HPDE6-E6E7 (cell line): ENCODE measurements around the gene BLTP3B.

Source experiments
- DNase-seq: peaks from one replicate; pipeline ENCODE4 v3.0.0; 2011; ENCODE audit warnings: missing footprints; ENCODE audit errors: extremely low spot score

Gene BLTP3B

GRCh38 chr12:100164153-100164704 is 21.6 kb upstream of the BLTP3B start:
- no peak for DNase-seq

DNA sequence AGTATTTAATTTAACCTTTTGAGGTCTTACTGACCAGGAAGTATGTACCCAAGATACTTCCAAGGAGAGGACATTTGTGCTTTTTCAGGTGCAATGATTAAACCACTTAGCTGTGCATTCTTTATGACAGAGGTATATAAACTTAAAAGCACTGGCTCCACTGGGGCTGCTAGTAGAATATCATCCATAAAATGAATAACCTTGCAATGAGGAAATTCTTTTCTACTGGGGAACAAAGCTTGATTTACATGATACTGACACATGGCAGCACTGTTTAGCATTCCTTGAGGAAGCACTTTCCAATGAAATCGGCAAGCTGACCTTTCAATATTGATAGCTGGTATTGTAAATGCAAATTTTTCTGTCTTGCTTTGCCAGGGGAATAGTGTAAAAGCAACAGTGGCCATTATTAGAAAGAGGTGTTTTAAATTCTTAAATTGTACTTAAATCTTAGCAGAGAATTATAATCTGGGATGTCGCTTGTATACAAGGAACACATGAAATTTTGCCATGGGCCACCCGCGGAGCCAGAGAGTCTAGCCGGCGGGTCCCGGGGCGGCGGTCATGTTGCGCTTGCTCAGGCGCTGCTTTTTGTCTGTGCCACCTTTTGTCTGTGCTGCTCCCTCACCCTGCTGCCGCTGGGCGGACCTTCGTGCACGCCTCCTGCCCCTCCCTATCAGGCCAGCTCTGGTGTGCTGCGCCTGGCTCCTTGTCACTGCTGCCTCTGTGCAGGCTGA is 20.9 kb upstream of the BLTP3B start:
- DNase-seq, result peak; percentile 86

DNA sequence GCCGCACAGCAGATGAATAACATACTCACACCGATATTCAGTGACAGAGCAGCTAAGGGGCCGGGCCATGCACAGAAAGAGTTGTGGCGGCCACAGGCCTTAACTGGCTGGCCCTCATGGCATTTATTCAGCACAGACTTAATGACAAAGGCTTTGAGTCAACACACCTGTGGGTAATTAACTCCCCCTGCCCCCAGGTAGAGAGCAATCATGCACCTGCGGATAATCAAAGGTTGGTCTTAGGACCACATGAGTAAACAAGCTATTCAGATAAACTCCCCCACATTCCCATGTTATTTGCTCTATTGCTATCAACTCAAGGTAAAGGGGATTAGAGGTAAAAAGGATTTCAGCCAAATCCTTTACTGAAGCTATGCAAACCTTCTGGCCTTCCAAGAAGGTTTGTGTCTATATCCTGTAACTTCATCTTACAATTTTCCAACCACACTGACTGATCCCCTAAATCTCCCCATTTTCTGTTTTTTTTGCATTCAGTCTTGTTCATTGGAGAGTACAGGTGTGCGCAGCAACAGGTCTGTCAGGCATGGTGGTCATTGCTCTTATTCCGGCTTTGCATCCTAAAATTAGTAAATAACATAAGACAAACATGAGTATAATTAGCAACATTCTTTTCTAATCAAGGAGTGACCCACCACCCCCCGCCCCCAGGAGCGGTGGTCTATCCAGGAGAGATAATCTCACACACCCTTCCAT is 16.9 kb upstream of the BLTP3B start:
- DNase-seq, result no peak

DNA sequence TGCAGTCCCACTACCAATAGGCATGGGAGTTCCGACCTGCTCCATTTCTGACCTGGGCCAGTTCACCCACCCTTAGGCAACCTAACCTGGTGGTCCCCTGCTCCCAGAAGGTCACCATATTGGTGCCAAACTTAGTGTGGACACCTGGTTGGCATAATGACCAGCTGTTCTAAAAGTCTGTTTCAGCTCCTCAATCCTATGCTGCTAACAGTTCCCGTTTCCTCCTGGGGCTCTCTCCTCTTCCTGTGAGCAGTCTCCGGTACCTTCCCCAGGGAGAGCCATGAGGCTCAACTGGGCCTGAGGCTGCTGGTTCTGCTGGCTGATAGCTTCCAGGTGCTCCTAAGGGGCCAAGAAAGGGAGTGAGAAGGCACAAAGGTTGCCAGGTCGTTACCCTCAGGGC is 15.9 kb upstream of the BLTP3B start:
- DNase-seq, result no peak

DNA sequence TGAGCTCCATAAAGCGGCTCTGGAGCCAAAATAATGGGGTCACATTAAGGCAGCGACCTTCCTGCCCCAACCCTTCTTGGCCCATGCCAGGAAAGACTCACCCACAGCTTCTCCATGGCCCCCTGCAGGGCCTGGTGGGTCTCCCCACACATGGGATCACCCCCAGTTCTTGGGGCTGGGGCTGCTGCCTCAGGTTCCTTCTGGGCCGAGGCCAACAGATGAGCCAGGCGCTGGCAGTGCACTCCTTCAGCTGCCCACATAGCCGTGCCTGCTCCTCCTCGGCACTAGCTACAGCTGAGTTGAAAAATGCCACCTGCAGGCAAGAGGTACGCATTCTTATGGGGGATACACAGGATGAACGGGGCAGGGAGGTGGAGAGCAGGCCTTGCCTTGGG is 14.8 kb upstream of the BLTP3B start:
- DNase-seq, result no peak

DNA sequence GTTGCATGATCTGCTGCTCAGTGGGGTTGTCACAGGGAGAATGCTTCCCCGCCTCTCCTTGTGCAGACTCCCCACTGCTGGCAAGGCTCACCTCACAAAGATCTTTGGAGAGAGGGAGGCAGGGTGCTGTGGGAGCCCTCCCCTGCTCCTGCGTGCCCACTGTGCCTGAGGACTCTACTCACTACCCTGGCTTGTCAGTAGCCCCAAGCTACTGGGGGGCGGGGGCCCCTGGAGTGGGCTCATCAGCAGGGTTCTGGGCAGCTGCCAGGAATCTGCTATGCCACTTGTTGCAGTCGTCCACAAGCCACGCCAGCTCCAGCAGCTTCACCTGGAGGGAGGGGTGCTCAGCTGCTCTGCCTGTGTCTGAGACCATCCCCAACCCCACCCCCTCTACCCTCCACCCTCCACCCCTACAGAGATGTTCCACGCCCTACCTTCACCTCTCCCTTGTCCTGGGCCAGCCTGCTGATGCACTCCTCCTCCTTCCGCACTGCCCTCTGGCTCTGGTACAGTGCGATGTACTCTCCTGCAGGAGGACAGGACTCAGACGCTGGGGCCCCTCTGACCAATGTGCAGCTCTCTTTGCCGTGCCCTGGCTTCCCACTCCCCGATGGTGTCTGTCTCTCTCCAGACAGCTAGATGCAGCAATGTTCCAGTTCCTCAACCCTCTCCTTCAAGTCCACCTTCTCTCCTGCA is 14.2 kb upstream of the BLTP3B start:
- no peak for DNase-seq

DNA sequence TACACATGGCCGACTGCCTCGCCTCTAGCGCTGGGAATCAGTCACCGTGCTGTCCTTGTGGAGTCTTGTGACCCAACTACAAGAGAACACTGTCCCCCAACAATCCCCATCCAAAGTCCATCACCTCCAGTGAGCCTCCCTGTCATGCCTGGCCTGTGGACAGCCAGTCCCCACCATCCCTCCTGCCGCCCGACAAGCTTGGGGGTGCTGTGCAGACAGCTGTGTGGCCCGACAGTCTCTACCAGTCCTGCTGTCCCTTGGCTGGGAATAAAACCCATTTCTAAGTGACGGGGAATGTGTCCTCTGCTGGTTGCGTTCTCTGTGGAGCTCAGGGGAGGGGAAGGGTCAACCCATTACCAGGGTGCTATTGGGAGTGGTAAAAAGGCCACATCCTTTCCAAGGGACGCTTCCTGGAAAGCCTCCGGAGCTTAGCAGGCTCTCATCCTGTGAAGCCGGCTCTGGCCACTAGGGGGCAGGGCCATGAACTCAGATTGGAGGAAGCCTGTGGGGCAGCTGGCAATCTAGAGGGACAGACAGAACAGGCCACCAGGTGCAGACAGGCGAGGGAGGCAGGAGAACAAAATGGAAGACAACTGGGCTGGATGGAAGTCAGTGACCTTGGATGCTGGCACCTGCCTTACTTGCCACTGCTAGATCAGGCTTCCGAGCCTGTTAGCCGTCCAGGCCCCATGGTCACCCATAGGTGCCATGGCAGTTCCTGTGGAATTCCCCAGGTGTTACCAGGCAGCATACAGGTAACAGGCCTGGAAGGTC is 12.0 kb upstream of the BLTP3B start:
- peak; percentile 49 for DNase-seq

GRCh38 chr12:100153131-100153530 is 10.5 kb upstream of the BLTP3B start:
- no peak for DNase-seq

- DNase-seq, result no peak
Observed at GRCh38 chr12:100151769-100152168, 9.1 kb upstream of the BLTP3B start.

DNA sequence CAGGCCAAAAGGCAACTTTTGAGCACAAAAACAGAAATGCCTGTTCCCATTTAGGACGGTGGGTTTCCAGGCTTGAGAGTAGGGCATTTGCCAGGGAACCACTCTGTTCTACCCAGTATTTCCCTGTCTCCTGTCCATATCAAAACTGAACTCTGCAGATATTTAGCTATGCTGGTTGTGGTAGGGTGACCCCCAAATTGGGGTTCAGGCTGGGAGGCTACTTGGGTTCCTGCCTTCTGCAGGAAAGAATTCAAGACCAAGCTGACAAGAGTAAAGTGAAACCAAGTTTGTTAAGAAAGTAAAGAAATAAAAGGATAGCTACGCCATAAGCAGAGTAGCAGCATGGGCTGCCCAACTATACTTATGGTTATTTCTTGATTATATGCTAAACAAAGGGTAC is 3.6 kb upstream of the BLTP3B start:
- no peak for DNase-seq

GRCh38 chr12:100145643-100146042 is 3.0 kb upstream of the BLTP3B start:
- no peak for DNase-seq

DNA sequence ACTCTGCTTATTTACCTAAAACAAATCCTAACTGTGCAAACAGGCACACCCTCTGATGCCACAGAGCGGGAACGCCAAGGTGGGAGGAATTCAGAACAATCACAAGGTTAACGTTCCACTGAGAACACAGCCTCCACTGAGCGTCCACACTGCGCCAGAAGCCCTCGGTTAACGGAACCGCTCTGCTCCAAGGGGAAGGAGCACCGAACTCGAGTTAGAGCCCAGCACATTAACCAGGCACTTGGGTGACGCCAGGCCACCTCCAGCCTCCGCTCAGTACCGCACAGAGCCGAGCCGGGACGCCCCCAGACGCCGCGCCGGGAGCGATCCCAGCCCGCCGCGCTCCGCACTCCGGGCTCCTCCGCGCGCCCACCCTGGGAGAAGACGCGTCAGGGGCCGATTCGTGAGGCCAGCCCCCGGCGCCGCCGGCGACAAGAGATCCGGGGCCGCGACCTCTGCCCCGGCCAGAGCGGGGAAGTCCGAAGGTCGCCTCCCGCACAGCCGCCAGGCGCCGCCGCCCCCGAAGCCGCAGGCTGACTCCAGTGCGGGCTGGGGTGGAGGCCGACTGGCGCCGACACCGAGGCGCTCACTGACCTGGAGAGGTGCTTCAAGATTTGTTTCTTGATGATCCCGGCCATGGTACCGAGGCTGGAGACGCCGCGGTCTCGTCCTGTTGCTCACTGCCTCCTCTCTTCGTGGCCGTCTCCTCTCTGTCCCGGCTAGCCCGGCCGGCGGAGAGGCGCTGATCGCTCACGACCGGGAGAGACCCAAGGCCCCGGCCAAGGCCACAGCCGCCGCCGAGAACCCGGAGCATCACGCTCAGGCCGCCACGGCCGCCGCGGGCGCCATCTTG is 450 bp downstream of the BLTP3B start:
- peak; percentile 8 for DNase-seq

DNA sequence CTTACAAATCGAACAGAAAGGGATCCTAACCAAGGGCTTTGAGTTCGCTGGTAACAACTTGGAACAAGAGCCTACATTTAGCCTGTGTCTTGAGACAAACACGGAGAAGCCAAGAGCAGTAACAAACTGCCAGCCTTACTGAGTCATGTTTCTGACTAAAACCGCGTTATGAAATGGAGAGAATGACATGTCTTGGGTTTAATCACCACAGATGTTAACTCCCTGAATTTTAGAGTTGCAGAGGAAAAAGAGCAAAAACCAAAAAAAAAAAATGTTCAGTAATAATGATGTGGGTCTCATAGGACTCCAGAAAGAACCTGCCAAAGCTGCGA is 1.0 kb downstream of the BLTP3B start:
- DNase-seq, result peak; percentile 63

- DNase-seq, result no peak
Observed at GRCh38 chr12:100138803-100139098, 3.9 kb downstream of the BLTP3B start.

GRCh38 chr12:100138048-100138802 is 4.4 kb downstream of the BLTP3B start:
- DNase-seq, result peak; percentile 13

- DNase-seq, result no peak
Observed at GRCh38 chr12:100133200-100133599, 9.5 kb downstream of the BLTP3B start.

GRCh38 chr12:100128512-100128908 is 14.2 kb downstream of the BLTP3B start:
- DNase-seq, result peak; percentile 14

GRCh38 chr12:100127766-100128511 is 14.7 kb downstream of the BLTP3B start:
- DNase-seq, result peak; percentile 5

DNA sequence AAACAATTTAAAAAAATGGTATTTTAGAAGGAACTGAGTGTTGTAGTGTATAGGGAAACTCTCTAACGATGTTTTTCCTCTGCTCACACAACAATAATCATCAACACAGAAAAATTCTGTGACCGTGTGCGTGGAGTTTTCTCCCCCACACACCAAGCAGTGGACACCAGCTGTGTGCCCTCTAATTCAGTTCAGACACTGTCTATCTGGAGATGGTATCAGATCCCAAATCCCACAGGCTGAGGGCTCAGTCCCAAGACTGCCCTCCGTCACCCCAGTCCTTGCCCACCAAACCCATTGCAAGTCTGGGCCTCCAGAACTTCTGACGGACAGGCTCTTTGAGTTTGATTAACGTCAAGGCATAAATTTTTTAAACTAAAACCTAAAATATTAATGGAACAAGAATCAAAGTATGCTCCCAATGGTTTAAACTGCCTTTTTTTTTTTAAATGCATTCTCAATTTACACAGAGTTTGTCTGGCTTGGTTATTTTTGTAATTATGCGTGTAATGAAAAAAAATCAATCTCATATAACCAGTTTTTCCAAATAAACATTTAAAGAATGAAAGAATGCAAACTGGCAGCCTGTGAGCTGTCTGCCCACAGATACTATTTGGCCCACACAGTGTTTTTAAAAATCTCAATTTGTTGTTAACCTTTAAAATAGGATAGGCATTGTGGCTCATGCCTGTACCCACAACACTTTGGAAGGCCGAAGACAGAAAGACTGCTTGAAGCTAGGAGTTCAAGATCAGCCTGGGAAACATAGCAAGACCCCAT is 19.2 kb downstream of the BLTP3B start:
- DNase-seq, result no peak
